Upper lobe of left lung (tissue), 4 donors: ENCODE data around the gene FAM168A.

Experiments used
- EP300 ChIP-seq, 4 donors: sonication (generic); formaldehyde crosslinking; IDR thresholded peaks; one replicate each; pipeline ENCODE4 v1.5.1; 2017; ENCODE audit warnings: antibody characterized with exemption in 4 of 4, control low read depth in 2 of 4
- POLR2AphosphoS5 ChIP-seq, 2 donors: sonication (generic); formaldehyde crosslinking; IDR thresholded peaks; one replicate each; pipeline ENCODE4 v1.5.1; 2017; ENCODE audit warnings: antibody characterized with exemption in 2 of 2
- TF ChIP-seq, protein P1 (sequence below), 6 experiments: fragments of 450-650 bp in 4 of 6; fragments of 200-600 bp in 2 of 6; sonication (generic) in 2 of 6; IDR thresholded peaks; one replicate each; pipeline ENCODE4 v1.5.1; 2016 to 2019; ENCODE audit warnings: antibody characterized with exemption in 6 of 6

DNA sequence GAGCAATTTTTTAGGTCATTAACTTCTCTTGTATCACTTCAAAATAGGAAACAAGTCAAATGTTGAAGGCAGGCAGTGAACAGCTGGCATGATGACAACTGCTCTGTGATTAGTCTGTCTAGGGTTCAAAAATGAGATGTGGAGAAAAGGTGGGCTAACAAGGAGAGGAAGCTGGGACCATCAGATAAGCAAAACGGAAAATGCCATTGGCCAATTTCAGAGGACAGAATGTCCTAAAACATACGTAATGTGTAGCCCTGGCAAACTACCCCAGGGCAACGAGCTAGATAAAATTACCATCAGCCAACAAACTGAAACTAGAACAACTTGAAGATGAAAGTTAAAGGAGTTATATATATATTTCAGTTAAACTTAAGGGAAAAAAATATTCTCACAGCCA is 128.5 kb downstream of the FAM168A start:
- TF ChIP-seq EP300 (IDR thresholded peaks at IDR 0.05) (peak in 2 of 4 donors; percentile 60 to 73), POLR2AphosphoS5 (IDR thresholded peaks at IDR 0.05) (peak in 1 of 2 donors; percentile 19)
- TF ChIP-seq, protein P1, sequence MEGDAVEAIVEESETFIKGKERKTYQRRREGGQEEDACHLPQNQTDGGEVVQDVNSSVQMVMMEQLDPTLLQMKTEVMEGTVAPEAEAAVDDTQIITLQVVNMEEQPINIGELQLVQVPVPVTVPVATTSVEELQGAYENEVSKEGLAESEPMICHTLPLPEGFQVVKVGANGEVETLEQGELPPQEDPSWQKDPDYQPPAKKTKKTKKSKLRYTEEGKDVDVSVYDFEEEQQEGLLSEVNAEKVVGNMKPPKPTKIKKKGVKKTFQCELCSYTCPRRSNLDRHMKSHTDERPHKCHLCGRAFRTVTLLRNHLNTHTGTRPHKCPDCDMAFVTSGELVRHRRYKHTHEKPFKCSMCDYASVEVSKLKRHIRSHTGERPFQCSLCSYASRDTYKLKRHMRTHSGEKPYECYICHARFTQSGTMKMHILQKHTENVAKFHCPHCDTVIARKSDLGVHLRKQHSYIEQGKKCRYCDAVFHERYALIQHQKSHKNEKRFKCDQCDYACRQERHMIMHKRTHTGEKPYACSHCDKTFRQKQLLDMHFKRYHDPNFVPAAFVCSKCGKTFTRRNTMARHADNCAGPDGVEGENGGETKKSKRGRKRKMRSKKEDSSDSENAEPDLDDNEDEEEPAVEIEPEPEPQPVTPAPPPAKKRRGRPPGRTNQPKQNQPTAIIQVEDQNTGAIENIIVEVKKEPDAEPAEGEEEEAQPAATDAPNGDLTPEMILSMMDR (IDR thresholded peaks at IDR 0.05), result no peak
